ENCODE results near the gene MAP7D1.
"Not testable (repeated sequence)": the region's sequence is repeated elsewhere in the genome, so short reads cannot be mapped to it uniquely, and the experiment has no call there.

MAP7D1 gene

DNA sequence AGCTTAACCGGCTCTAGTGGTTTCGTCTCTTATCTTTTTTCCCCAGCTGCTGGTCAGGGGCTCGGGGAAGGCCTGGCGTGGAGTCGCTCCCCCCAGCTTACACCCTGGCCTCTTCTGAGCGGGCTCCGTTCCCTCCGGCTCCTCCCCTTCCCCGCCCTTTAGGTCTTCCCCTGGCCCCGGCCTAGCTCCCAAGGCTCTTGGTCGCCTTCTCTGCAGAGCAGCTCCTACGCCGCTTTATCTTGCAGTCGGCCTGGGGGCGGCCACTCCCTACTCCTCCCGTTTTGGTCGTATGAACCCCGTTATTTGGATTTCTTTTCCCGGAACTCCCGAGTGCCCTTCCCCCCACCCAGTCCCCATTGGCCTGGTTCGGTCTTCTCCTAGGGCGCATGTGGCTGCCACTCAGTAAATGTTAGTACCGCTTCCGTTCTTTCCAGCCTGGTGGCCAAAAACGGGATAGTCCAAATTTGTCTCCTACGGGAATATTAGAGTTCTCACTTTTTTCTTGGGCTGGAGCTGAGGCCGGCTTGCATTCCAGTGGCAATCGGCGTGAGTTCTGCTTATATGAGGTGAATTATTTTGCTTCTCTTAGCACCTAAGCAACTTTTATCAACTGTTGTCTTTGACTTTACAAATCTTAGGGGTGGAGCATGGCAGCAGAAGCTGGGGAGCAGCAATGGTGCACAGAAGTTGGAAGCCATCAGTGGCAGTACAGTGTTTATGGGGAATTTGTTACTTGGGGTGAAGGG lies 68.8 kb downstream of the MAP7D1 start:
- peak overlapping the region; percentile 97 for H3K4me3 ChIP-seq (ENCODE audit: low read depth, low read length)
- no peak for DNase-seq (ENCODE audit: low read depth)
- TF ChIP-seq, protein P1, sequence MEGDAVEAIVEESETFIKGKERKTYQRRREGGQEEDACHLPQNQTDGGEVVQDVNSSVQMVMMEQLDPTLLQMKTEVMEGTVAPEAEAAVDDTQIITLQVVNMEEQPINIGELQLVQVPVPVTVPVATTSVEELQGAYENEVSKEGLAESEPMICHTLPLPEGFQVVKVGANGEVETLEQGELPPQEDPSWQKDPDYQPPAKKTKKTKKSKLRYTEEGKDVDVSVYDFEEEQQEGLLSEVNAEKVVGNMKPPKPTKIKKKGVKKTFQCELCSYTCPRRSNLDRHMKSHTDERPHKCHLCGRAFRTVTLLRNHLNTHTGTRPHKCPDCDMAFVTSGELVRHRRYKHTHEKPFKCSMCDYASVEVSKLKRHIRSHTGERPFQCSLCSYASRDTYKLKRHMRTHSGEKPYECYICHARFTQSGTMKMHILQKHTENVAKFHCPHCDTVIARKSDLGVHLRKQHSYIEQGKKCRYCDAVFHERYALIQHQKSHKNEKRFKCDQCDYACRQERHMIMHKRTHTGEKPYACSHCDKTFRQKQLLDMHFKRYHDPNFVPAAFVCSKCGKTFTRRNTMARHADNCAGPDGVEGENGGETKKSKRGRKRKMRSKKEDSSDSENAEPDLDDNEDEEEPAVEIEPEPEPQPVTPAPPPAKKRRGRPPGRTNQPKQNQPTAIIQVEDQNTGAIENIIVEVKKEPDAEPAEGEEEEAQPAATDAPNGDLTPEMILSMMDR (IDR thresholded peaks at IDR 0.05; ENCODE audit: low read depth, low read length, missing control alignments), result peak; percentile 24

DNA sequence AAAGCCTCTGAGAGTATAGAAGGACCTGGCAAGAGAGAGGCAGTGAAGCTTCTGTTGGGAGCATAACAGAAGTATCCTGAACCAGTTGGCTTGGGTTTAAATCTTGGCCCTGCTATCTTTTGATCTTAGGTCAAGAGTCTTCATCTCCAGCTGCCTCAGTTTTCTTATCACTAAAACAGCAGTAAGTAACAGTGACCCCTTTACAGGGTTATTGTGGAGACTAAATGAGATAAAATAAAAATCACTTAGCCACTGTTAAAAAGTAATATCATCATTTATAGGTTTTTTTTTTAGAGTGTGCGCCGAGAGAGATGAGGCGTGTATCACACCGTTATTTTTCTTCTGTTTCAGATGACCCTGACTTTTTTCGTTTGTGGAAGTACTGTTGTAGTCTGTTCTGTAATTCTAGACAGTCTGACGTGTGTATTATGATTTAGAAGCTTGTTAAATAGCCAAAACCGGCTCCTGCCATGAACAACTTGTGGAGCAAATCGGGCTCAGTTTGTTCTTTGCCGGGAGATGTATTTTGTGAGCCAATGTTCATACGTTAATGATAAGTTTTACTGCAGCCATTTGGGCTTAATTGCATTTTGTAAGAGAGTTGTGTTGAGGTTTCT lies 69.4 kb downstream of the MAP7D1 start:
- no peak for DNase-seq (ENCODE audit: low read depth)
- TF ChIP-seq, protein P1 (IDR thresholded peaks at IDR 0.05; ENCODE audit: low read depth, low read length, missing control alignments), result no peak
- H3K4me3 ChIP-seq (ENCODE audit: low read depth, low read length), result peak overlapping the region; percentile 97

DNA sequence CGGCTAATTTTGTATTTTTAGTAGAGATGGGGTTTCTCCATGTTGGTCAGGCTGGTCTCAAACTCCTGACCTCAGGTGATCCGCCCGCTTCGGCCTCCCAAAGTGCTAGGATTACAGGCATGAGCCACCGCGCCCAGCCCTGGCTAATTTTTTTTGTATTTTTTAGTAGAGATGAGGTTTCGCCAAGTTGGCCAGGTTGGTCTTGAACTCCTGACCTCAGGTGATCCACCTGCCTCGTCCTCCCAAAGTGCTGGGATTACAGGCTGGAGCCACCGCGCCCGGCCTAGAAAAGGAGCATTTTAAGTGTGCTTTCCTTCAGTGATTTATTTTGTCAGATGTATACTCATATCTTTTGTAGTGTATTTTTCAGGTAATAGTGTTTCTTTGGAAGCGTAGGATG lies 74.3 kb downstream of the MAP7D1 start:
- DNase-seq (ENCODE audit: low read depth); H3K4me3 ChIP-seq (ENCODE audit: low read depth, low read length): not testable (repeated sequence)

Data from GM12864 (cell line).